ENCODE results near the gene EHBP1. TPM values are rescaled to one million over a fixed set of nuclear protein-coding genes. Genes with fewer than 3 reads are reported as not detected.
"Not testable (repeated sequence)": the region's sequence is repeated elsewhere in the genome, so short reads cannot be mapped to it uniquely, and the experiment has no call there.

The EHBP1 gene
- total RNA-seq, 1 donor from 2014 or later: 27.6 TPM

DNA sequence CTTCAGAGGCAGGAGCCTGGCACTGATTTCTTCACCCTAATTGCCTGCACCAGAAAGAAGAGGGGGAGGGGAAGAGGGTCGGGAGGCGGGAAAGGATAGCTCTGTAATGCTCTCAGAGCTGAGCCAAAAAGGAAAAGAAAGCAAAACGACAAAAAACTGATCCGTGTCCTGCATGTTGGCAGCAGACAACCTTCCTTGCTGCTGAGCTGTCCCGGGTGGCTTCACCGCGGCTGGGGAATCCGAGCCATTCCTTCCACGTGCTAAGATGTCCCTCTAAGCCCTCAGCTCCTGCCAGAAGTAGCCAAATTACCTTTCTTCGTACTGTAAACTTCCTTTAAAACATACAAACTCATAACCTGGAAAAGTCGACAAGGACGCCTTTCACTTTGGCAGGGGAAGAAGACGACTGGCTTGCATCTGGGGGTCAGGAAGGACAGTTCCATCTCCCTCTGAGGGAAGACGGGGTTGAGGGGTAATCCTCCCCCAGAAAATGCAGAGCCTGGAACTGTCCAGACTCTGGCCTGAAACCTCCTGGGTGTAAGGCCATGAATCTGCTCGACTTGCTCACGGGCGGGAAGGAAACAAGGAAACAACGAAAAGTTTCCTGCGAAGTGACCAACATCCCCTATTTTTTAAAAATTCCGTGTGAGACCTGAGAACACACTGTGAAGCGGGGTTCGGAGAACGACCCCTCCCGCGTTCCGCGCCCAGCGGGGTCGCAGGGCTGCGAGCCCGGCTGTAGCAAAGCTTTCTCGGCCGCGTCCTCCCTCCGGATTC lies 352.8 kb downstream of the EHBP1 start:
- peak; percentile 8 for DNase-seq (ENCODE audit: low read depth)

DNA sequence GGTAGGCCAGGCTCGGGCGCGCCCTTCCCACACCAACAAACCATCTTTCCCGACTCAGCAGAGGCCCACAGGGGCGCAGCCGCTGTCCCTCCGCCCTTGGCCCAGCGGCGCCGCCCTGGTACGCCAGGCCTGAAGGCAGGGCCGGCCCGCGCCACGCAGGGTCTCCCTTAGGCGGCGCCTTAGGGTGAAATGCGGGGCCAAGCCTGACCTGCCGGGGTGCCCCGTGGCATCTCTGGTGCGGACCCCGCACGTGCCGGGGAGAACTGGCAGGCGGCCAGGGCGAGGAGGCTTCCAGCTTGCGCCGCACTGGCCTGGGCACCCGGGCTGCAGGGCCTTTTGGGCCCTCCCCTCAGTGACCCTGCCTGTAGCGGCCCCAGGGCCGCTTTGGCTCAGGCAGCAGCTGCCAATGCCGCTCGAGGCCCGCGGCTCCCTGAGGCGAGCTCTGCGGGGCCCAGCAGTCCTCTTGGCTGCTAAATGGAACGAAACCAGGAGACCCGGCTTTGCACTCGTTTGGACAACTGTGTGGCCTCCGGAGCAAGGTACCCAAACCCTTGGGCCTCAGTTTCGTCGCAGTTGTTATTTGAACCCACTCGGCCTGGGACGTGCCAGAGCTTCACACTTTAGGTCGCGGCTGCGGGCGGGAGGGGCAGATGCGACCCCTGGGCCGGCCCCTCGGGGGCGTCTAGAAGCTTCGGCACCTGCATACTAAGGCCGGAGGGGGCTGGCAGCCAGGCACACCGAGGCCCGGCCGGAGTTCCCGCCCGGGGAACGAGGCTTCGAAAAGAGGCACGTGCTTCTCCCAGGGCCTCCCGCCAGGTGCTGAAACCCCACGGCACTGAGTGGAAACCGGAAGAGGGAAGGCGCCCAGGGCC lies 353.6 kb downstream of the EHBP1 start:
- peak; percentile 24 for DNase-seq (ENCODE audit: low read depth)

DNA sequence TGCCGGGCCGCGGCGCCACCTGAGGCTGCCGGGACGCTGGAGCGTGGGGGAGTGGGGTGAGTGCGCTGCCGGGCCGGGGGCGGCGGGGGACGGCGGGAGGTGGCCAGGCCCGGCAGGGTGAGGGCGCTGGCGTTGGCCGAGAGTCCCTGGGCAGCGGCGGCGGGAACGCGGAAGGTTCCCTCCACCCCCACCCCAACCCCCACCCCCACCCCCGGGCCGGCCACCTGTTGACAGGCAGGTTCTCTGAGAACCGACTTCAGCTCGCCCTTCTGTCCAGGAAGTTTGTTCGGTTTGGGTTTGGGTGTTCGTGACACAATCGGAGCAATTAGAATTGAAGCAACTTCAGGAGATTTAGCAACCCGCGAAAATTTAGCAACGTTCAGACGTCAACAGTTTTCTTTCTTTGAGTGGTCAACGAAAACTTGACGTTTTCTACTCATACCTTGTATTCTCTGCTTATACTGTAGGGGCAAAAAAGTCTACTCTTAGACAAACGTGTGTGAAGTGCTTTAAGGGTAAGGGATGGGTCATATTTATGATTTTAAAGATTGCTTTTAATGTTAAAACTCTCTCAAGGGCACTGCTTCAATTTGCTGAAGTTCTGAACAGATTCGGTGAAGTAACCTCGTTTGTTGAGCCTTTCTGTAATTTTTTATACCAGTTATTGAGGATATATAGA lies 354.4 kb downstream of the EHBP1 start:
- peak; percentile 3 for DNase-seq (ENCODE audit: low read depth)

DNA sequence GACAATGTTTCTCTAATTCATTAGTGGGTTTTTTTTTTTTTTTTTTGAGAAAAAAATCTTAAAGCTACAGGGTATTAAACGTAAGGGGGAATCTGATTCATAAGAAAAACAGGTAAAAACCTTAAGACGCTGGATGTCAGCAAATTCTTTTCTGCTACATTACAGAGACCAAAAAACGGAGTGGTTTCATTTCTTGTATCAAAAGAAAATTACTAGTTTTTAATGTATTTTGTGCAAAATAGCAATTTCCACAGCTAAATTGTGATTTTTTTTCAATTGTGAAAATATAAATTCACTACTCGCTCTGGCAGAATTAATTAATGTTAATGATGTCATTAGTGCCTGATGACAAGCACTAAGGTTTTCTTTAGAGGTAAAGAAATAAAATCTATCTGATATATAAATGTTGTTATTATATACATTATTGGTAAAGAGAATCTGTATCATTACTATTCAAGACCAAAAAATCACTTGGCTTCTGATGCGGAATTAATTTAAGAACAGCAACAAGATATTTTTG lies 355.0 kb downstream of the EHBP1 start:
- DNase-seq (ENCODE audit: low read depth): no peak

DNA sequence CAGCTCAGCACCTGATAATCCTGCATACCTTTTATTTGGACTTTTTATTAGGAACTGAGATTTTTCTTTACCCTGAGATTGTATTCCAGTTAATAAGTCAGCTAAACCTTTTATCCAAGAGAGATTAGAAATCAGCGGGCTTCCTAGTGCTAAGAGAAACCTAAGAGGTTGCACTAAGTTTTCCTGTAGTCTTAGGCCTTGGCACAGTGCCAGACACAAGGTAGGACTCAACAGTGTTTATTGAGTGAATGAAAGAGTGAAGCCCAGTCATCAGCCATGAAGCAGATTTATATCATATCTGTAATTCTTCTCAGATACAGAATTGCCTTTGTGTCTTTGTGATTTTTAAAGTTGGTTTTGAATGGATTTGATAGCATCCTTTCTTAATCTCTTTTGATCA lies 358.7 kb downstream of the EHBP1 start:
- DNase-seq (ENCODE audit: low read depth): no peak

DNA sequence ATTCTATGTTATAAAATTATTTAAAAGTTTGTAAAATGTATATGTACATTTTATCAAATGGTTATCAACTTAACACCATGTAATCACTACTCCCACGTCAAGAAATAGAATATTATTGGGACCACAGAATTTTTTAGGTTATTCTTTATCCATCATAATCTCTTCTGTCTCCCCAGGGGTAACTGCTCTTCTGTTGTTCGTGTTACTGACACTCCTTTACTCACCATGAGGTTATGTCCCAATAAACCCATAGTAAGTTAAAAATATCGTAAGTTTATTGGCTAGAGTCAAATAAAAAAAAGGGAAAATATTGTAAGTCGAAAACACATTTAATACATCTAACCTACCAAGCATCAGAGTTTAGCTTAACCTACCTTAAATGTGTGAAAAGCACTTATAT lies 359.1 kb downstream of the EHBP1 start:
- DNase-seq (ENCODE audit: low read depth): no peak

DNA sequence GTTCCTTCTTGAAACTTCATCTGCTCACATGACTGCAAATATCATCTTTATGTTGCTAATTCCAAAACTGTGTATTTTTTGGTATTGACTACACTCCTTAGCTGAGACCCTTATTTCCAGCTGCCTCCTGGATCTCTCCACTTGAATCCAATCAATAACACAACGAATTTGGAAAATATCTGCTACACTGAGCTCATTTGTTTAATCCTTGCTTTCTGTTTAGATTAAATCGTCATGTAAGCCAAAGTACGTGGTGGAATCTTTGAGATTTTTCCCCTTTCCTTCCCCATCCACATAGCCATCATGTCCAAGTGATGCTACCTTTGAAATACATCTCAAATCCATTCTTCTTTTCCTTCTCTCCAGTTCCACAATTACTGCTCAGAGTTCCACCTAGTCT lies 360.8 kb downstream of the EHBP1 start:
- no peak for DNase-seq (ENCODE audit: low read depth)

DNA sequence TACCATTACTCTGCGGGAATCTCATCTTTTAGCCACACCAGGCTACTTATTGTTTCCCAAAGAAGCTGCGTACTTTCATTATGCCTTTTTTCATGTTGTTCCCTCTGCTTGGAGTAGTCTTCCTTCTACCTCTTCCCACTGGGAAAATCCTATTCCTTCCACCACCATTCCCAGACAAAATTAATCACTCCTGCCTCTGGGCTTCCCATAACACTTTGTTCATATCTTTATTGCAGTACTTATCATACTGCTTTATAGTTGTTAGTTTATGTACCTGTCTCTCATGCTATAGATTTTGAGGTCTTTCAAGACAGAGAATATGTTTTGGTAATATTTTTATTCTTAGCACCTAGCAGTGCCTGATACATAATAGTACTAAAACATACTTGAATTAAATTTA lies 361.3 kb downstream of the EHBP1 start:
- no peak for DNase-seq (ENCODE audit: low read depth)

DNA sequence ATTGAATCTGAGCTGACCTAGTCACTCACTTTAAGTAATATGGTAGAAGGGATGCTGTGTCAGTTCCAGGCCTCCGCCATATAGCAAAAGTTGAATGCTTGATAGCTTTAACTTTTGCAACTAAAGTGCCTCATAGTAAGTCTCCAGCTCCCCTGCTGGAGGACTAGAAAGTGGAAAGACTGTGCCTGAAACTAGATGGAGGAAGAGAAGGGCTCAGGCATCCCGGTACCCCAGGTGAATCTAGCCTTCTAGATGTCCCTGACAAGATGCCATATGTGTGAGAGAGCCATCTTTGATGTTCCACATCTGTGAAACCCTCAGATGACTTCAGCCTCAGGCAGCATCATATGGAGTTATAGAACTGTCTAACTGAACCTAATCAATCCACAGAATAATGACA lies 366.2 kb downstream of the EHBP1 start:
- DNase-seq (ENCODE audit: low read depth): no peak

DNA sequence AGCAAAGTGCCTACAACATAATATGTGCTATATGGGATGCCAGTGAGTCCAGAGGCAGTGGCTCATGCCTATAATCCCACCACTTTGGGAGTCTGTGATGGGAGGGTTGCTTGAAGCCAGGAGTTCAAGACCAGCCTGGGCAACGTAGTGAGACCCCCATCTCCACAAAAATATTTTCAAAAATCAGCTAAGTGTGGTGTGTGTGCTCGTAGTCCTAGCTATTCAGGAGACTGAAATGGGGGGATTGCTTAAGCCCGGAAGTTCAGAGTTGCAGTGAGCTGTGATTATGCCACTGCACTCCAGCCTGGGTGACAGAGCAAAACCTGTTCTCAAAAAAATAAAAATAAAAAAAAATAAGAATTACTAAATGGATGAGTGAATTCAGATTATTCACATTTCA lies 368.5 kb downstream of the EHBP1 start:
- no peak for DNase-seq (ENCODE audit: low read depth)

DNA sequence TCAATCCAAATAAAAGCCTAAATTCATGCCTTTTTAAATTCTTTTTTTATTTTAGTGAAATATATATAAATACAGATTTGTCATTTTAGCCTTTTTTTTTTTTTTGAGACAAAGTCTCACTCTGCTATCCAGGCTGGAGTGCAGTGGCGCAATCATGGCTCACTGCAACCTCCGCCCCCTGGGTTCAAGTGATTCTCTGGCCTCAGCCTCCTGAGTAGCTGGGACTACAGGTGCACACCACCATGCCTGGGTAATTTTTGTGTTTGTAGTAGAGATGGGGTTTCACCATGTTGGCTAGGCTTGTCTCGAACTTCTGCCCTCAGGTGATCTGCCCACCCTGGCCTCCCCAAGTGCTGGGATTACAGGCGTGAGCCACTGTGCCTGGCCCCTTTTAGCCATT lies 368.9 kb downstream of the EHBP1 start:
- DNase-seq (ENCODE audit: low read depth): not testable (repeated sequence)

DNA sequence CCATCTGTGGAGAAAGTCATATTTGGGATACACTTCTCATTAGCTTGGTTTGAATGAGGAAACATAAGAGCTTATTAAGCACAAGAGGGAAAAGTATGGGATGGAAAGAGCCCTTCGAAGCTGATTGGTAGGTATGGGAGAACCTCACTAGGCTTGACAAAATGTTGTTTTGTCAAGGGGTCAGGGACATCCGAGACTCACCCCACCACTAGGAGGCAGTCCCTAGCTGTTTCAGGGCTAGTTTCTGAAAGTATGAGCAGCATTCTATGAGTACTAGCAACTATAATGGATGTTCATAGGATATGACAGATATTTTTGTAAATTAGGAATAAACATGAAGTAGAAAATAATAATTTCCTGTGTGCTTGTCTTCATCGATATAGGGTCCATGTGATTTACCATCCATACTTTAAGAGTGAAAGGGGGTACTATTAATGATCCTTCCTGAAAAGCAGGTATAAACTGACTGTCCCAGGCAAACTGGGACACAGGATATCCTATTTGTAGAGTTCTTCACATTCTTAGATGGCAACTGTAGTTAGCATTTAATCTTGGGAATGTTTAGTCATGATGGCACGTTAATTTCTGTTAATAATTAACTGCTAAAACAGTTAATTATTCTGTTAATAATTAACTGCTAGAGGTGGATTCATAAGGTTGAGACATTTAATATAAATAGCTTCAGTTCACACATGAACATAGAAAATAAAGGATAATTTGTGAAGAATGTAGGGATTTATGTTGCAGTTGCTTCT lies 373.5 kb downstream of the EHBP1 start:
- DNase-seq (ENCODE audit: low read depth): peak; percentile 15

DNA sequence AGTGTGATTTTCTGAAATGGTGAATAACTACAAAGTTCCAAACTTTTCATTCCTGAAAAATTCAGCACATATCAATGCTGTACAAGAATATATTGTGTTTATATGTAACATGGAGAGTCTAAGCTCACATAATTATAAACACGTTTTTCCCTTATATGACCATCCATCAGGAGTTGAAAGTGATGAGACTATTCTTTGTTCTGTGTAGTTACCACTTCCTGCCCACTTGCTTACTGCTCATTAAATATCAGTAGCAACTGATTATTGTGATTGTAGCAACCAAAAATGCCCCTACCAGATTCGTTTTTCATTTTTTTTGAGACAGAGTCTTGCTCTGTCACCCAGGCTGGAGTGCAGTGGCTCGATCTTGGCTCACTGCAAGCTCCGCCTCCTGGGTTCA lies 375.9 kb downstream of the EHBP1 start:
- no peak for DNase-seq (ENCODE audit: low read depth)

DNA sequence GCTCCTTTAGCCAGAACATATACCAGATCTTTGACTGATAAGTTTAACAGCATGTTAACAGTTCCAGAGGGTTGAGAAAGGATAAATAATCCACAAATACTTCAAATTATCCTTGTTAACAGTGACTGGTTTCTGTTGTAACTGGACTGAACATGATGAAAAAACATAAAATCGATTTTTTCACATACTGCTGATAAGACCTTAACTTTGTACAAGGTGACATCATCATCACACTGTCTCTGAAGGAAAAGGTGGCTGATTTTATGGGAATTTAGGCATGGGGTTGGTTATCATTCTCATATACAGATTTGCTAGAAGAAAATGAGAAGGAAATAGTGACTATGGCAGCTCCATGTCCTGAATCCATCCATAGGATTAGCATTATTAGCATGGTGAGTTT lies 381.2 kb downstream of the EHBP1 start:
- no peak for DNase-seq (ENCODE audit: low read depth)

DNA sequence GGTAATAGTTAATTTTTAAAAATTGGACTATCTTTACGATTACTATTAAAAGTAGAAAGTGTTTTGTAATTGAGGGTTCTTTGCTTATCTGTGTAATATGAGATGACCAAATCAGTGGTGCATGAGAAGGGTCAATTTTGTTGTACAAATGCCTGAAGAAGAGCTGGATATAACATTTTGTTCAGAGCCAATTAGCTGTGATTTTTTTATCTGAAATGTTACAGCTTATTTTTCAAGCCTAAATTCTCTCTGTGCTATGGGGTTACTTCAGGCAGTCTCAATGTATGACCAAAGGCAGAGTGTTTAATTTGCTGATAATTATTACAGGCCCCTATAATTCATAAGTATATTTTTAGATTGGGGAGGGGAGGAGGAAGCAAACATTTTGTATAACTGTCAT lies 386.9 kb downstream of the EHBP1 start:
- DNase-seq (ENCODE audit: low read depth): no peak

DNA sequence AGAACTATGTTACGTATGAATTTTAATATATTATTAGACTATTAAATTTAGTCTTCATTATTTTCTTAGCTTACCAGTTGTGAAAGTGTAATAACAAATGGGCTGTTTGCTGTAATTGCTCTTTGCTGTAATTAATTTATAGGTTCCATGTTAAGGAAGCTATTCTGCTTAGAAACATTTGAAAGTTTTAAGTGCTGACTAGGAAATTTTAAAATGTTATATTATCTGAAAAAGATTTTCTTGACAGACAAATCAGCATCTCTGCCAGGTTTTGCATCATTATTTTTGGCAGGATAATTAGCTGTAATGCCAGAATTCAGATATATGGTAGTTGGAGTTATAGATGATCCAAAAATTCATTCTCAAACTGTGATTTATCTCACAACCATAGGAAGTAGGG lies 387.3 kb downstream of the EHBP1 start:
- DNase-seq (ENCODE audit: low read depth): no peak

DNA sequence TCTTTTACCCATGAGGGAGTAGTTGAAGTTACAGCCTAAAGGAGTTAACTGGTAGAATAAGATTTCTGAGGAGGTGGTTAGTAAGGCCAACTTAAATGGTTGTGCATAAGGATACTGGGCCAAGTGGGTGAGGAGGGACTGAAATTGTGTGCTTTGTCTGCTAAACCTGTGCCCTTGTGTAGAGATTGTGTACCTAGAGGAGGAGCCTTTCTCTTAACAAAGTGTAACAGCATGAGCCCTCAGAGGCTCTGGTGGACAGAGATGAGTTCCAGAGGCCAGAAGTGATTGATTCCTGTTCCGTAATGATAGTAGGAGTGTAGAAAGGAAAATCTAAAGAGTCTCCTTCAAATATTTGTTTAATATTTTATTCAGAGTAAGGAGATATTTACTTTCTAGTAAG lies 388.0 kb downstream of the EHBP1 start:
- DNase-seq (ENCODE audit: low read depth): no peak

Measured in myocyte (in vitro differentiated cells).